ENCODE results near the gene POLDIP3.
A peak's percentile ranks its signal among the peaks of the same experiment; 100 is the strongest.

Gene POLDIP3

DNA sequence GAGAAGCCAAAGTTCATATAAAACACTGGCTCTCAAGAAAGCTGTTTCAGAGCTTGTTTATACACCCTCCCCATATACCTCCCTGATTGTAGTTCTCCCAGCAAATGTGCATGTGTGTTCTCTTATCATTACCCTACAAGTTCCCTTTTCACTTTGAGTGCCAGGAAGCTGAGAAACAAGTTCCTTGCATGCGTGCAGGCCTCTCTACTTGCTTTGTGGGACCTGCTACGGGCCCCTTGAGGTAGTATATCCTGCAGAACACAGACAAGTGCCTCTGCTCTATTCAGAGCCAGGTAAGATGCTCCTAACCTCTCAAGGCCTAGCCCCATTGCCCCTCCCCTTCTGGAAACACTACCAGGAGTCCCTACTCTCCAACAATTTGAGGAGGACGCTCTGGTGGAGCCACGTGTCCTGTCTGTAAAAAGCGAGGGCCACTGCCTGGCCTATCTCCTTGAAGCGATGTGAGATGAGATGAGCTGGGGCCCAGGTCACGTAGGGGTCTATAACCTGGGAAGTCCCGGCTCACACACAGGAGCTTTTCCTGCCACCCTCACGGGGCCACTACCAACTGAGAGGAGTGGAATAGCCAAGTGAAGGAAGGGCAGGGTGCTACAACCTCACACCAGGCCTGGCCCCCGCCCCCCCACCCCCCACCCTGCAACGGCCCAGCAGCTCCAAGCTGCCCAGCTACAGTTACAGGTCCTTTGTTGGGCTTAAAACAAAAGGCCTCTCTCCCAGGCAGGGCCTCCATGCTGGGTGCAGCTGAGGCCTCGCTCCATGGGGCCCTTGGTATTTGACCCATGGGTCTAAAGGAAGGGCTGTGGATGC lies 28.3 kb upstream of the POLDIP3 start:
- DNase-seq (ENCODE audit: low read depth in 2 of 2) = no peak

DNA sequence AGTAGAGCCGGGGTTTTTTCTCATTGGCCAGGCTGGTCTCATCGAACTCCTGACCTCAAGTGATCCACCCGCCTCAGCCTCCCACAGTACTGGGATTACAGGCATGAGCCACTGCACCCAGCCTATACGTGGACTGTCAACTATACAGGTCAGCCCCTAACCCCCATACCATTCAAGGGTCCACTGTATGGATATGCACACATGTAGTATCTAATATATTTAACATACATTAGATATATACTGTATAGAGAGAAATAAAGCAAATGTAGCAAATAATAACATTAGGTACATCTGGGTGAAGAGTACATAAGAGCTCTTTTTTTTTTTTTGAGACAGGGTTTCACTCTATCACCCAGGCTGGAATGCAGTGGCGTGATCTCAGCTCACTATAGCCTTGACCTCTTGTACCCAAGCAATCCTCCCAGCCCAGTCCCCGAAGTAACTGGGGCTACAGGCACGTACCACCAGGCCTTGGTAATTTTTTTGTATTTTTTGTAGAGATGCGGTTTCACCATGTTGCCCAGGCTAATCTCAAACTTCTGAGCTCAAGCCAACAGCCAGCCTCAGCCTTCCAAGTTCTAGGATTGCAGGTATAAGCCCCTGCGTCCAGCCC lies 27.2 kb upstream of the POLDIP3 start:
- no peak for DNase-seq (ENCODE audit: low read depth in 2 of 2)

DNA sequence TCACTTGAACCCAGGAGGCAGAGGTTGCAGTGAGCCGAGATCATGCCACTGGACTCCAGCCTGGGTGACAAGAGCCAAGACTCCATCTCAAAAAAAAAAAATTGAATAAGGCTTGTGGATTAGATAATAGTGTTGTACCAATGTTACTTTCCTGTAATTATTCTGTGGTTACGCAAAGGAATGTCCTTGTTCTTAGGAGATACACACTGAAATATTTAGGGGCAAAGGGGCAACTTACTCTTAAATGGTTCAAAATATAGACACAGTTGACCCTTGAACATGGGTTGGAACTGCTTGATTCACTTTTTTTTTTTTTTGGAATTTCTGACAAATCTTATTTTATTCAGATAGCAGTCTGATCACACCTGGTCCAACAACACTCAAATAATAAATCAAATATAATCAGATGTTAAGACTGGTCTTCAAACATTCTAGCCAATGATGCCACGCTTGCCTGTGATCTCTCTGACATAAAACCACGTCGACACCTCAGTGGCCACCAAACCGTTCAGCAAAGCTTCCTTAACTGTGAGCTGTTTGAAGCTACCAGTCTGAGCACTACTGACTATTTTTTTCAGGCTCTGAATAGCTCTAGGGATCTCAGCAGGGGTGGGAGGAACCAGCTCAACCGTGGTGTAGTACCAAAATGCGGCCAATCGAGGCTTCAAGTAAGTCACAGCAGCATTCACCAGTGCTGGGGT lies 25.0 kb upstream of the POLDIP3 start:
- DNase-seq (ENCODE audit: low read depth in 2 of 2) = no peak

DNA sequence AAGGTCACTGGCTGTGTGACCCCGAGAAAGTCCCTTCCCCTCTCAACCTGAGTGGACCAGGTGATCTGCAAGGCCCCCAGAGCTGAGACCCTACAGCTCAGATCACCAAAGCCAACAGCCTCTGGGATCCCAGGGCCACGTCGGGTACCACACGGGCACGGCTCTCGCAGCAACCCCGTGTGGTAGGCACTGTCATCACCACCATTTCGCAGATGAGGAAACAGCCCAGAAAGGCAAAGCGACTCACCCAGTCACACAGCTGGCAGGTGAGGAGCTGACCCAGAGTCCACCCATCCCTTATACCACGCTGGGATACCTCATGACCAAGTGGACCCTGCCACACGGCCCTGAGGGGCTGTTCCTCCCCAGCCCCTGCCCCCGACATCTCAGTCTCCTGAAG lies 22.9 kb upstream of the POLDIP3 start:
- no peak for DNase-seq (ENCODE audit: low read depth in 2 of 2)

DNA sequence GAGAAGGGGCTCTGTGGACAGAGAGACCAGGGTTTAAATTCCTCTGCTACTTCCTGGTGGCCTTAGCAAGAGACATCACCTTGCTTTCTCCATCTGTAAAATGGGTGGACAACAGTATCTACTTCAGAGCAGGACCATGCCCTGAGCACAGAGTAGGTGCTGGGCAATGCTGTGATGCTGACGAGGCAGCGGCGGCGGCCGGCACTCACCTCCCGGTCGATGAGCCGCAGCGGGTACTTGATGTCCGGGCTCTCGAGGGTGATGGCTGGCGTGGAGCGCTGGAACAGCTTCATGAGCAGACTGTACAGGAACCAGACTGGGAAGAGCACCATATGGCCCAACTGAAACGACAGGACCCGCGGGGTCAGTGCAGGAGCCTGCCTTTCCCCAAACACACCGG lies 21.8 kb upstream of the POLDIP3 start:
- DNase-seq (ENCODE audit: low read depth in 2 of 2) = no peak

DNA sequence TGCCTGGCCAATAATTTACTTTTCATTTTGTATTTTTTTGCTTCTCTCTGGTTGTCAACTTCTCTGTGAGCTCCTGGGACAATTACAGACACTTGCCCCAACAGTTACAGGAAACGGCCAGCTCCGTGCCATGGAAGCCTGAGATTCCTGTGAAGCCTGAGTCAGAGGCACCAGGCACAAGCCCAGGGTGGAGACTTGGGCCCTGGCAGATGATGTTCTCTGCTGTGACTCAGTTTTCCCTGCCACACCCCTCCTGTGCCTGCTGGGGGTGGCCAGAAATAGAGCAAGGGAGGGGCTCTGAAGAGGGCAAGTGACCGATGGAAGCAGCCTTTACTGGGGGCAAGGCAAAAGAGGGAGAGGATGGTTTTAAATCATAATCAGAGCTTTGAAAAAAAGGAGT lies 20.8 kb upstream of the POLDIP3 start:
- DNase-seq (ENCODE audit: low read depth in 2 of 2) = no peak

DNA sequence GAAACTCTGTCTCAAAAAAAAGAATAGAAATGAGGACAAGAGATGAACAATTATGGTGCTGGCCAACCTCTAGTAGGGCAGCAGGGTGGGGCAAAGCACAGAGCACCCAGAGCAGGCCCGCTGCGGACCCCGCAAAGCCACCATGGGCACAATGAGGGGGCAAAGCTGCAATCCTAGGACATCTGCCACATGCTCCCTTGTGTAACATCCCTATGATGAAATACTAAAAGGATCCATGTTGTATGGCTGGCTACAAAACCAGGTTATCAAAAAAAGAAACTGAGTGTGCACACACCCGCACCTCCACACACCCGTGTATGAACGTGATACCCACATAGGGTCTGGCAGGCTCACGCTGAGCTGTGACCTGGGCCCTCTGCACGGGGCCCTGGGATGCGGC lies 18.3 kb upstream of the POLDIP3 start:
- DNase-seq (ENCODE audit: low read depth in 2 of 2) = no peak

DNA sequence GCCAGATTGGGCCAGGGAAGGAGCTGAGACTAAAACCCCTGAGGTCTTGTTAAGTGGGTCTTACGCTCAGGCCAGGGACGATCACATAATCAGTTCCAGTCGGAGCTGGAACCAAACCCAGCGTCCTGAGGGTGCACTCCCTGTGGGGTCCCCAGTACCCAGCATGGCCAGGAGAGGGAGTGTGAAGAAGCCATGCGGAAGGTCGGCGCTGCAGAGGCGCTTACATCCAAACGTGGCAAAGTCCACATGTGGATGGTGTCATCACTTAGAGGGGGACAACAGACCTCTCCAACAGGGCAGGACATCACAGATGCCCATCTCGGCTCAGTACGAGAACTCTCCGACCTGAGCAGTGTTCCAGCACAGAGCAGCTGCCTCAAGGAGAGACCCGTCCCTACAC lies 17.4 kb upstream of the POLDIP3 start:
- no peak for DNase-seq (ENCODE audit: low read depth in 2 of 2)

DNA sequence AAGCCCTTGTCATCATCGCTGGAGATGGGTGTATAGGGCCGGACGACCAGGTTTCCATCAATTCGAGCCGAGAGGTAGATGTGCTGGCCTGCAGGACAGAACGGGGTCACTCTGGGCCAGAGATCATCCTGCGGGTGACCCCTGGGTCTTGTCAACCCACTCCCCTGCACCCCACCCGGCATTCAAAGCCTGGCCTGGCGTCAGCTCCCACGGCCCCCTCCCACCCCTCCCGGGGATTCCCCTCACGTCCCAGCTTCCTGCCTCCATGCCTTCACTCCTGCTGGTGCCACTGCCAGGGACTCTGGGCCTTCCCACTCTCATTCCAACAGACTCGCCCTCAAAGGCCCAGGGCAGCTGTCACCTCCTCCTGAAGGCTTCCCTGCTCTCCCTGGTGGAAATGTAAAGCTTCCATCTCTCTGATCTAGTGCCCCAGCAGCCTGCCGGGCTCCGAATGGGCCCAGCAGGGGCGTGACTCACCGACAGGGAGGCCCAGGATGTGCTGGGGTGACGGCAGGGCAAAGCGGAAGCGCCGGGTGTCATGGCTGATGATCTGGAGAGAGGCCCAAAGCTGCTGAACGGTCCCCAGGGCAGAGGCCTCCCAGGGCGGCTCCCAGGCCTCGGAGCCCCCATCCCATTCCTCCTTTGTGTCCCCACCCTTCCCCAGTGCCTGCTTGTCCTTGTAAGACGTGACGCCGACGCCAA lies 16.4 kb upstream of the POLDIP3 start:
- no peak for DNase-seq (ENCODE audit: low read depth in 2 of 2)

DNA sequence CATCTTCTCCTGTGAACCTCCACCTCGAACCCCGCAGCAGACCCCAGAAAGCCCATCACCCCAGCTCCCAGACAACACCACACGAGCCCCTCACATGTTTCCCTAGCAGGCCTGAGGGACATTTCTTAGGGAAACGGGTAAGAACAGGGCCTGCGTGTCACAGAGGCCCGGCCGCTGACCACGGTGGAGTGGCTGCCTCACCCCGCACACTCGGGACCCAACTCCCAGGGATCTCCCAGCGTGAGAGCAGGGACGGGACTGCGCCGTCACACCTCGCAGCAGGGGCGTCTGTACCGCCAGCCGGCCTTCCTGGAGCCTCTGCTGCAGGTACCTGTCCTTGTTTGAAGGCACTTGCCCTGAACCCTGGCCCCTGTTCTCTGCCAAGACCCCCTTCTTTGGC lies 15.5 kb upstream of the POLDIP3 start:
- DNase-seq (ENCODE audit: low read depth in 2 of 2) = no peak

DNA sequence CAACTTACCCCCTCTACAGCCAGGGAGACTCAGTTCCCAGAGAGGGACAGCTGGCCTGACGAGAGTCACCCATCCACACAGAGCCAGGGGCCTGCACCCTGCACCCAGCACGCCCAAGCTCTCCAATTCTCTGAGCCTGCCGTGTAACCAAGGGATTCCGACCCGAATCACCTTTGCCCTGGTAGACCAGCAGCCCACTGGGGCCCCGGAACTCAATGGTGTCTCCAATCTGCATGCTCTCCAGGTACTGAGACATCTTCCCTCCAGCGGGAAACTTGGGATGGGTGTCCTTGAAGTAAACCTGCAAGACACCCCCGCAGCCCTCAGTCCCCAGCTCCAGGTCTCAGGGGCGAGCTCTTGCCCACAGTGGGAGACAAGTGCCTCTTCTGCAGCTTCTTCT lies 13.3 kb upstream of the POLDIP3 start:
- no peak for DNase-seq (ENCODE audit: low read depth in 2 of 2)

DNA sequence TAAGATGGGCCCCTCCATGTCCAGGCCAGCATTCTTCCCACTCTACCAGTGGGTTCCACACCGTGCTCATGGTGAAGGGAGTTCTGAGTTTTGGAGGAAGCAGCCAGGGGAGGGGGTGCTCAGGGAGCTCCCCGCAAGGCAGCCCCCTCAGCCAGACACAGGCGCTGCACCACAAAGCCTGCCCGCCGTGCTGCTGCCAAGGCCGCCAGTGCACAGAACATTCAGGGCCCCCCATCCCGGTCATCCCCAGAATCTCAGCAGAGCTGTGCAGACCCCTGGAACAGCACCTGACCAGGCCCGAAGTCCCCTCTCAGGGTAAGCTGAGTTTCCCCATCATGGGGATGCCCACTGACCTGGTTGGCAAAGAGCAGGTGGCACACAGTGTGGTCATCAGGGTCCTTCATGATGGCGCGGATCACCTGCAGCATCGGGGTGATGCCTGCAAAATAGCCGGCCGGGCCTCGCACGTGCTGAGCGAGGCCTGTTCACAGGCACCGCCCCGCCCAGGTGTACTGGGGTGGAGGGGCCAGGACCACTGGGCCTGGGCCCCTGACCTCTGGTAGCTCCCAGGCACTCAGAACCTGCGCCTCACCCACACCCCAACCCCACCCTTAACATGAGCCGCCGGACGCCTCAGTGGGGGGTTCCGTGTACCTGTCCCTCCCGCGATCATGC lies 12.4 kb upstream of the POLDIP3 start:
- no peak for DNase-seq (ENCODE audit: low read depth in 2 of 2)

DNA sequence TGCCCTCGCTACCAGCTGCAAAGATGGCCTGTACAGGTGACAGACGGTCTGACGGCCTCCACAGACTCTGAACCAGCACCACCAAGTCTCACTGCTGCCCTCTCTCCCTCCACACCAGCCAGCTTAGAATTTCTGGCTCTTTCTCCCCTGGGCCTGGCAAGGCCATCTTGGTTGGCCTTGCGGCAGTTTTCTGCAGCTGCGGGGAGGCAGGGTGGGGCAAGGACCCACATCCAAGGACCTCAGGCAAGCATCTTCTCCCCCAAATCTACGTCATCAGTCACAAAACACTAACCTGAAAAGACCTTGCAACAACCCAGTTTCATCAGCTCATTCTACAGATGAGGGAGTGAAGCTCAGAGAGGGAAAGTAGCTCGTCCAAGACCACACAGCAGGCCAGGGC lies 11.7 kb upstream of the POLDIP3 start:
- DNase-seq (ENCODE audit: low read depth in 2 of 2) = no peak

DNA sequence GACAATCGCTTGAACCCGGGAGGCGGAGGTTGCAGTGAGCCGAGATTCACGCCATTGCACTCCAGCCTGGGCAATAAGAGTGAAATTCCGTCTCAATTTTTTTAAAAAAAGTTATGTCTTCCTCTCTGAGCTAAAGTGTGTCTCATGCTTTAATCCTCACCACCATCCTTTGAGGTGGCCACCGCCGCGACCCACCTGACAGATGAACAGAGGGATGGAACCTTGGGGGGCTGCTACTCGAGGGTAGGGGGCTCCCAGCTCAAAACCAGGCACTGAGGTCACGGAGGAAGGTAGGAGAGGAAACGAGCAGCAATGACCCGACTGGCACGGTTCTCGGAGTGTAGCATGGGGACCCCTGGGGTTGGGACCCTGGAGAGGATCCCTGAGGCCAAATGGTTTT lies 10.7 kb upstream of the POLDIP3 start:
- DNase-seq (ENCODE audit: low read depth in 2 of 2) = no peak

DNA sequence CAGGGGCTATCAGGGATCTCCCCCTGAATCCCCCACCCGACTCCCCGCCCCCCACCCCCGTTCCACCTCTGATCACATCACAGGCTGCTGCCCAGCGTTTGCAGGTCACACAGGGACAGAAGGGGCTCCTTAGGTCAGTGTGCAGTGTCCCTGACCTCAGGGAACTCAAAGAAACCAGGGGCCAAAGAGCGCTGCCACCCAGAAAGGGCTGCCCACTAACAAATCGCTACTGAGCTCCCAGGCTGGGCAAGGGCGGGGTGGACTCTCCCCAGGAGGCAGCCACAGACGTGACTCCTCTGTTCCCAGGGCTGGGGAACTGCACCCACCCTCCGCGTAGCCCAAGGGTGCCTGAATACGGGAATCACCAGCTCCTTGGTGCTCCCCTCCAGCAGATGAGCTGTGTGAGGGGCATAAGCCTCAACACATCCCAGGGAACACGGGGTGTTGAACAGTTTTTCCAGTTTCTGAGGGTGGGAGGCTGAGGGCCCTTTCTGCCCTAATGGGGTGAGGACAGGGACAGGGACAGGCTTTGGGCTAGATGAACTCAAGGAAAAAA lies 9.9 kb upstream of the POLDIP3 start:
- no peak for DNase-seq (ENCODE audit: low read depth in 2 of 2)

DNA sequence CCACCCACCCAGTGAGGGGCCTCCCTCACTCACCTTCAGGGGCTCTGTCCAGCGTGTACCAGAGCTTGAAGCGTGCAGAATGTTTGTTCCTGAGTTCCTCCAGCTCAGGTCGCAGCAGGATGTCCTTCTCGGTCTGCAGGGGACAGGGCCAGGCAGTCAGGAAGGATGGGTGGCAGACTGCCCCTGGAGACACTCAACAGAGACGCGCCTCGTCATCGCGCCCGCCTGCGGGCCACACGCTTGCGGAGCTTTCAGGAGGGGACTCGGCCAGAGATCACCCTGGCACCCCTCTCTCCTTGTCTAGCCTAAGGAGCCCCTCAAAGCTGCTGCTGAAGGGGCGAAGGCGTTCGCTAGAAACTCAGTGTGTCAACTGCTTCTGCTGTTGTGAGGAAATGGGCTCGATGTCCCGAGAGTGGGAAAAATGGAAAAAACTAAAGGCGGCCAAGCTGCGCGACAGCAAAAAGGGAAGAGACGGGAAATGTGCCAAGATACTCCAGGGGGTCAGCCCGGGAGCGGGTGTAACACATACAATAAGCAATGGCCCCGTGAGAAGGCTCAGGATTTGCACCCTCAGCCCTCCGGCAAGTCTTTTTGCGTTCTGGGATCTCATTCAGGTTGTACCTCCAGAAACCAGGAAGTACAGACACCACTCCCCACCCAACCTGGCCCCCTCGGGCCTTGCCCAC lies 9.2 kb upstream of the POLDIP3 start:
- no peak for DNase-seq (ENCODE audit: low read depth in 2 of 2)

DNA sequence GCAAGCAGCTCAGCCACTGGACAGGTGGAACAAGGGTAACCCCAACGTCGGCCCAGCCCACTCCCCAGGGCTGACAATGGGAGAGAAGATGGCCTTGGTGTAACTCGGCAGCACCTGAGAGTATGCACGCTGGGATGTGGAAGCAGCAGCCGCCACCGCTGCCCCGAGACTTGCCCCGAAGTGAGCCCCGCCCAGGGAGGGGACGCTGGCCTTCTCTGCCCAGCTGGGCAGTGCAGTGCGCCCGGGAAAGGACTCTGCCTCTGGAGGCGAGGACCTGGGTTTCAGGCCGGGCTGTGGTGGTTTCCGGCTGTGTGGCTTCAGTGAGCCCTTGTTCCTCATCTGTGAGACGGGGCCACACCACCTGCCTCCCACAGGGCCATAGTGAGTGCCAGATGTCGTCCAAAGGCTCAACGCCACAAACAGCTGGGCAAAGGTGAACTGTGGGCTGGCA lies 8.6 kb upstream of the POLDIP3 start:
- no peak for DNase-seq (ENCODE audit: low read depth in 2 of 2)

DNA sequence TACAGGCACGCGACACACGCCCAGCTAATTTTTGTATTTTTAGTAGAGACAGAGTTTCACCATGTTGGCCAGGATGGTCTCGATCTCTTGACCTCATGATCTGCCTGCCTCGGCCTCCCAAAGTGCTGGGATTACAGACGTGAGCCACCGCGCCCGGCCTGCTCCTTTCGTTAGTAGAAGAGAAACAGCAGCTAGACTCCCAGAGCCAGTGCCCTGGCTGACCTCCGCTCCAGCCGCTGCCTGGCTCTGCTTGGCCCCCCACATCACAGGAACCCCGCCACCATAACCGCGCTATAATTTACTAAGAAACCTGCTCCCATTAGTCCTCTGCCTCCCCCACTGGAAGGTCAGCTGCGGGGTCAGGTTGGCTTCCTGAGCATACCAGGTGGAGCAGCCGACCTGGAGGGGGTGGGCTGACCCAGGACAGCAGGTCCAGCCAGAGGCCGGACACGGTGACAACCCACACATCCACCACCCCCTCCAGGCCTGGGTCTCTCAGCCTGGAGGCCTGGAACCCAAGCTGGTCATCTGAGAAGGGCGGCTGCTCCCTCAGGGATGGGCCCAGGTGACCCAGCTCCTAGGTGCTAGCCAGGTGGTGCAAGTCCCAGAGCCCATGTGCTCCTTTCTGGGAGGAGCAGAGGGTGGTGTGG lies 7.5 kb upstream of the POLDIP3 start:
- no peak for DNase-seq (ENCODE audit: low read depth in 2 of 2)

DNA sequence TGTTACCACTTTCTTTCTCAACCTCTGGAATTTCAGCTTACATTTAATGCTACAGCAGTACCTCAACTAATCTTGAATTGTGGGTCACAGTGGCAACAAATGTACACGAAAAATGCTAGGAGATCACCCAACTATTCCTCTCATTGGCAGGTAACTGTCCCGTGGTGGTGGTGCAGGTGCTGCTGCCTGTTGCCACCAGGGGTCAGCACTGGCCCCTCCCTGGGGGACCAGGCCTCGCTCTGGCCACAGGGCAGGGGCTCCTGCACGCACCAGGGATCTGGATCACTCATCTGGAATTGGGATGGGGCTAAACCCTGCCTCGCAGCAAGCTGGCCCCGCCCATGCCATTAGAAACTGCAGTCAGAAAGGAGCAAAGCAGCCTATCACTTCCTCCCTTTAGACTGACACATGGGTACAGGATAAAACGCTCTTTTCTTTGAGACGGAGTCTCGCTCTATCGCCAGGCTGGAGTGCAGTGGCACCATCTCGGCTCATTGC lies 6.9 kb upstream of the POLDIP3 start:
- DNase-seq (ENCODE audit: low read depth in 2 of 2) = peak in 1 of 2 donors; percentile 30

DNA sequence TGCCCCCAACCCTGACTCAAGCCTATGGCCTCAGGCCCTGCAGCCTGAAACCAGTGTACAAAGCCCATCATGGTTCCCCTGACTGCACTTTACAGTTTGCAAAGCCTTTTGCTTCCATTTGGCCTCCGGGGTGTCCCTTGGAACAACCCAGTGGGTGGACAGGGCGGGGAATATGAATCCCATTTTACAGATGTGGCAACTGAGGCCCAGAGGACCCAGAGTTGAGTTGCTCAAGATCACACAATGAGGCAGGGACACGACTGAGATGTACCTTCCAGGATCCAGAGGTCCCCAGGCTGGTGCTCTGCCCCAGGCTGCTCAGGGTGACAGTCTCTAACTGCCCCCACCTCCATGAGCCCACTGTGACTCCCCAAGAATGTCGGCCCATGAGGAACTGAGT lies 5.4 kb upstream of the POLDIP3 start:
- no peak for DNase-seq (ENCODE audit: low read depth in 2 of 2)
